ENCODE data around the gene CRISPLD2. TPM values are rescaled to one million over a fixed set of nuclear protein-coding genes. Genes with fewer than 3 reads are reported as not detected.

Gene CRISPLD2
- total RNA-seq, 2 donors from 2014 or later: 1.9 to 4.2 TPM

DNA sequence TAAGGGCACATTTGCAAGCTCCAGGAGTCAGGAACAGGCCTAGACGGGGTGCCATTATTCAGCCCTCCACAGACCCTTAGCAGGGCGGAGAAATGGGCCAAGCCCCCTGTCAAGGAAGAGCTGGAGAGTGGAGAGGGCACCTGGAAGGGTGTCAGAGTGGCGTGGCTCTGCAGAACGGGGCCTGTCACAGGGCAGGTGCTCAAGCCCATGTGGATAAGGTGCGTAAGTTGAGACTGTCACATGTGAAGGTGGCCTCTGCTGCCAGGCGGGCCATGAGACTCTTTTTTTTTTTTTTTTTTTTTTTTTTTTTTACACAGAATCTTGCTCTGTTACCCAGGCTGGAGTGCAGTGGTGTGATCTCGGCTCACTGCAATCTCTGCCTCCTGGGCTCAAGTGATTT lies 12.0 kb upstream of the CRISPLD2 start:
- Mint-ChIP-seq H3K27me3 (no peaks in the 10 kb centered on the region), H3K4me3 (no peak overlapping the region), H3K36me3 (ENCODE audit: low read depth) (no peaks in the 10 kb centered on the region), H3K27ac (no peak overlapping the region), H3K4me1 (peaks cover 16% of the 10 kb centered on the region)
- no peaks in the 10 kb centered on the region for H3K9me3 ChIP-seq (ENCODE audit: control insufficient read depth, low read length, poor library complexity, severe bottlenecking)
- no peak for ATAC-seq
- DNase-seq: no peak

DNA sequence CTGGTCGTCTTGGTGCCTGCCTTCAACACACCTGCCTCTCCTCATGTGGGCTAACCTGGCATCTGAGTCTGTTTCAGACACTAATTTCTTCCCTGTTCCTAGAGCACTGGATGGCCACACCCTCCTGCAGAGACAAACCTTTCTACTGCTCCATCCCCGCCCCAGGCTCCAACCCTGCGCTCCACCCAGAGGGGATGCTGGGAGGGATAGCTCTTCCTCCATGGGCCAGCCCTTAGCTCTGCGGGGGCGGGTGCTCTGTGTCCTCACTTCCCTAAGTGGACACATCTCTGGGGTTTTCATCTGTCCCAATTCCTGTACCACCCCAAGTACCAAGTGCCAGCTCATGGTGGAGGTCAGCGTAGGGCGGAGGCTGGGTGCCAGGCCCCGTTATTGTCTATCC lies 11.0 kb upstream of the CRISPLD2 start:
- no peaks in the 10 kb centered on the region for H3K27me3 Mint-ChIP-seq

DNA sequence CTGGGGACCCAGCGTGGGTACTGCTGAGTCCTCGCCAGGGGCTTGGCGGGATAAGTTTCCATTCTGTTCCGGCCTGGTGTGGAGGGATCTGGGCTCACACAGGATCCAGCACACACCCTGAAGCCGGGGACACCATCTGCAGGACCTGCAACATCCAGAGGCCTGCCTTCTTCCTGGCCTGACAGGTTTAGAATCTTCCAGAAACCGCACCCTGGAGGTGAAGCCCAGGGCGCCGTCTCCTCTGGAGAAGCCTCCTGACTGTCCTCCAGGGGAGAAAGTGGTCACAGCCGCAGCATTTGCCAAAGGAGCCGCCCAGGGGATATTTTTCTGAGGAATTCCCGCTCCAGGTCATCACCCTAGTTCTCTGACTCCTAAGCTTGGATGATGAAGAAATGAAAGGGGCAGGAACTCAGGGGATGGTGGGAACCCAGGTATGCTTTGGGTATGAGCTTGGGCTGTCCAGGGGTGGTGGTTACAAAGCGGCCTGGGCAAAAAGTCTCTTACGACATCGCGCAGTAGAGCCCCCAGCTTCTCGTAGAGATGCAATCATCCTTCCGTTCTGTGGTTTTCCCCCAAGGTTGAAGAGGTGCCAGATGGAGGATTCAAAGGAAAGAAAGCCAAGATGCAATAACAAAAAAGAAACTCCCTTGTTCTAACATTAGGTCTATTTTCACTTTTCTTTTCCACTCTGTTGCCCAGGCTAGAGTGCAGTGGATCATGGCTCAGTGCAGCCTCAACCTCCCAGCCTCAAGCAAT lies 9.1 kb upstream of the CRISPLD2 start:
- Mint-ChIP-seq H3K27ac (no peak overlapping the region), H3K4me1 (peaks cover 16% of the 10 kb centered on the region), H3K36me3 (ENCODE audit: low read depth) (no peaks in the 10 kb centered on the region), H3K4me3 (no peak overlapping the region), H3K27me3 (no peaks in the 10 kb centered on the region)
- ATAC-seq: peak; percentile 41
- no peak for DNase-seq
- no peaks in the 10 kb centered on the region for H3K9me3 ChIP-seq (ENCODE audit: control insufficient read depth, low read length, poor library complexity, severe bottlenecking)

More for the DNA sequence above, 11.0 kb upstream of the CRISPLD2 start:
- H3K9me3 ChIP-seq (ENCODE audit: control insufficient read depth, low read length, poor library complexity, severe bottlenecking): no peaks in the 10 kb centered on the region
- Mint-ChIP-seq H3K27ac (no peak overlapping the region), H3K36me3 (ENCODE audit: low read depth) (no peaks in the 10 kb centered on the region), H3K4me1 (peaks cover 19% of the 10 kb centered on the region), H3K4me3 (no peak overlapping the region)
- DNase-seq (no peak), ATAC-seq (no peak)

DNA sequence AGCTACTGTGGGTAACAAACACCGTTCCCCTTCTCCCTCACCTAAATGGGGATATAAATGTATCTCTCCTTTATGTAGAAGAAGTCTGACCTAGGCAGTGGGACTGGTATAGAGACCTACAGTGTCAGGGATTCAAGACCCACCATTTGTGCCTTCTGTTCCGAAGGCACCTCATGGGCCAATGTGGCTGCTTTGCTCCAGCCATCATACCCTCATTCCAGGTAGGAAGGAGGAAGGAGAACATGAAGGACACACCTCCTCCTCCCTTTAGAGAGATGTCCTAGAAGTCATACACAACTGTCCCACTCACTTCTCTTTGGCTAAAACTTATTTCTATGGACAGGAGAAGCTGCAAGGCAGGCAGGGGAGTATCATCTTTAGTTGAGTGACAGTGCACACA lies 8.3 kb upstream of the CRISPLD2 start:
- Mint-ChIP-seq H3K27me3 (no peaks in the 10 kb centered on the region), H3K4me1 (peaks cover 14% of the 10 kb centered on the region)

DNA sequence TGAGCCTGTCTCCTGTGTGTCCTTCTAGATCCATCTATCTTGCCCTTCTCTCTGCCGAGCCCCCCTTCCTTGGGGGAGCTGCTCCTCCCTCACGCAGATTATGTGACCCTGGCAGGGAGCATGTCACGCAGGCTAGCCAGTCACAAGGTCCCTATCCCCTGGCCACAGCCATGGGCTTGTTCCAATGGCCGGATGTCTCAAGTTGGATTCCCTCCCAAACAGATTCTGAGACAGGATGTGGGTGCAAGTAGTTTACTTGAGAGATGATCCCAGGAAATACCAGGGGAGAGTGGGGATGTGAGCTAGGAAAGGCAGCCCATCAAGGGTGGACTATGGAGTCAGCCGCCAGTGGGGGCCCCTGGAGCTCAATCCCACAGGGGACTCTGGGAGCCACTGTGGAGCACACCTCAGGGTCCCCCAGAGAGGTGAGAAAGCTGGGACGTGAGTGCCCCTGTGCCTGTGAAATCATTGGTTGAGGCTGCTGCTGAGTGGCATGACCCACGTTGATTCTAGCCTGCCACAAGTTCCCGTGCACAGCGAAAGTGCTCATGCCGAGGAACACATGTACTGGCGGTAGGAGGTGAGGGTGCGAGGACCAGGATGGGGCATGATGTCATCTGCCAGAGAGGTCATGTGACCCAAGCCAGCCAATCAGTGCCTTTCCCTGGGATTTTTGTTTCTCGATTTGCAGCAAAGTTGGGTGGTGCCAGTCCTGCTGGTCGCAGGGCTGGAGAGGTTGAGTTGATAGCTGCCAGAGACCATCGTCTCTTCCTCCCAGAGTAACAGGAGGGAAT lies 6.4 kb upstream of the CRISPLD2 start:
- H3K9me3 ChIP-seq (ENCODE audit: control insufficient read depth, low read length, poor library complexity, severe bottlenecking): no peaks in the 10 kb centered on the region
- no peaks in the 10 kb centered on the region for H3K27me3 Mint-ChIP-seq
- peaks cover 9% of the 10 kb centered on the region for H3K4me1 Mint-ChIP-seq
- no peak overlapping the region for H3K4me3 Mint-ChIP-seq
- DNase-seq: no peak
- no peak for ATAC-seq
- no peaks in the 10 kb centered on the region for H3K36me3 Mint-ChIP-seq (ENCODE audit: low read depth)
- no peak overlapping the region for H3K27ac Mint-ChIP-seq

More for the DNA sequence above, 8.3 kb upstream of the CRISPLD2 start:
- ATAC-seq: no peak
- no peaks in the 10 kb centered on the region for H3K9me3 ChIP-seq (ENCODE audit: control insufficient read depth, low read length, poor library complexity, severe bottlenecking)
- no peak overlapping the region for H3K4me3 Mint-ChIP-seq
- no peak for DNase-seq
- H3K27ac Mint-ChIP-seq: no peak overlapping the region
- no peaks in the 10 kb centered on the region for H3K36me3 Mint-ChIP-seq (ENCODE audit: low read depth)

DNA sequence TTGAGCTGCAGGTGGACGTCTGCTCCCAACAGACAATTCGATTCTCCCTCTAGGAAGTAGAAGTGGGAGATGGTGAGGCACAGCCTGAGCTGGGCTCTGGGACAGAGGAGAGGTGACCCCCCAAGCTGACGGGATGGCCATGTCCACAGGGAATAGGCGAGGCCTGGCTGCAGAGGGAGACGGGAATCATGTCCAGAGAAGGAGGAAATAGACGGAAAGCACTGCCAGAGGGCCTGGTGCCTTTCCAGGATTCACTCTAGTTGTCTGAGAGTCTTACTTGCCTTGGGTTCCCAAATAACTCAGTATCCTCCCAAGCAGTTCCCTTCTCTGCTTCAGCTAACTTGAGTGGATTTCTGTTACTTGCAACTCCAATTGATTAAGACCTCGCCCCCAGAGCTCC lies 4.3 kb upstream of the CRISPLD2 start:
- Mint-ChIP-seq H3K4me1 (peaks cover 16% of the 10 kb centered on the region), H3K36me3 (ENCODE audit: low read depth) (no peaks in the 10 kb centered on the region), H3K4me3 (no peak overlapping the region), H3K27ac (no peak overlapping the region), H3K27me3 (peaks cover 6% of the 10 kb centered on the region)
- ATAC-seq: no peak
- no peak for DNase-seq
- H3K9me3 ChIP-seq (ENCODE audit: control insufficient read depth, low read length, poor library complexity, severe bottlenecking): no peaks in the 10 kb centered on the region

DNA sequence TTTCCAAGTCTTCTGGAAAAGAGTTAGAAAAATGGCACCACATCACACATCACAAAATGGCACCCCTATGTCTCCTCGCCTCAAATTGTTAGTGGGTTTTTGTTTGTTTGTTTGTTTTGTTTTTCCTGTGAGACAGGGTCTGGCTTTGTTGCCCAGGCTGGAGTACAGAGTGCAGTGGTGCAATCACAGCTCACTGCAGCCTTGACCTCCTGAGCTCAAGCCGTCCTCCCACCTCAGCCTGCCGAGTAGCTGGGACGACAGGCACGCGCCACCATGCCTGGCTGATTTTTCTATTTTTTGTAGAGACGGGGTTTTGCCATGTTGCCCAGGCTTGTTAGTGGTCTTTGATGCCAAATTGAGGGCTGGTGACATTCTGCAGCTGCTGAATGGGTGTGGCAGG lies 3.8 kb upstream of the CRISPLD2 start:
- Mint-ChIP-seq H3K27me3 (peaks cover 8% of the 10 kb centered on the region), H3K27ac (no peak overlapping the region)

DNA sequence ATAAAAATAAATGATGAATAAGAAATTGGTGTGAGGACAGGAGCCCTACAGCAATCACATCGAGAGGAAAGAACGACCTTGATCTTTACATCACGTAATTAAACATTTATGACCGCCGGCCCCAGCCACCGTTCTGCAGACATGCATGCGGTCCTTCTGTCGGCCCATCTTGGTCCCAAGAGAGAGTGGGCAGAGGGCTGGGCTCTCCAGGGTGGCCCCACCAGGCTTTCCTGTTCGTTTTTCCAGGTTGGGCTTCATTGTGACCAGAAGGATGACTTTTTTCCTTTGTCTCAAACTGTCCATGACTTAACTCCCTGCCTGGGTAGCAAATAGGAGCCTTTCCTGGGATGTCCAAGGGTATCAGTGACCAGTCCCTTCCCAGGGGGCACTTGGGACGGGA lies 3.3 kb upstream of the CRISPLD2 start:
- Mint-ChIP-seq H3K4me1 (peaks cover 15% of the 10 kb centered on the region), H3K27me3 (peaks cover 8% of the 10 kb centered on the region), H3K27ac (no peak overlapping the region), H3K36me3 (ENCODE audit: low read depth) (no peaks in the 10 kb centered on the region), H3K4me3 (no peak overlapping the region)
- ATAC-seq (no peak), DNase-seq (no peak)
- no peaks in the 10 kb centered on the region for H3K9me3 ChIP-seq (ENCODE audit: control insufficient read depth, low read length, poor library complexity, severe bottlenecking)

More for the DNA sequence above, 3.8 kb upstream of the CRISPLD2 start:
- H3K9me3 ChIP-seq (ENCODE audit: control insufficient read depth, low read length, poor library complexity, severe bottlenecking): no peaks in the 10 kb centered on the region
- Mint-ChIP-seq H3K4me1 (peaks cover 14% of the 10 kb centered on the region), H3K36me3 (ENCODE audit: low read depth) (no peaks in the 10 kb centered on the region), H3K4me3 (no peak overlapping the region)
- no peak for ATAC-seq
- no peak for DNase-seq

DNA sequence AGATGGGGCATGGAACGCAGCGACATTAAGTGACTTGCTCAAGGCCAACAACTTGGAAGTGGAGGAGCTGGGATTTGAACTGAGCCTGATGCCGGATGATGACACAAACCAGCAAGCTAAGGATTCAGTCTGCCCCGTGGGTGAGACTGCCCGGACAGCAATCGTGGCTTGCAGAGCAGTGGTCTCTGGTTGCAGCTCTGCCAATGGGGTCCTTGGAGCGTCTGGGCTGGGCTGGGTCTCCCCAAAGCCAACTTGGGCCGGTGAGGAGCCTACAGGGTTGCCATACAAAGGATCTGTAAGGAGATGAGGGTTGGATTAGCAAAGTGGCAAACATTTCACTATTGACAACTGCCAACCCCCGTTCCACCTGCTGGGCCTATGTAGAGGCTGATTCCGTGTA lies 2.6 kb upstream of the CRISPLD2 start:
- Mint-ChIP-seq H3K27ac (no peak overlapping the region), H3K27me3 (peaks cover 12% of the 10 kb centered on the region), H3K4me3 (no peak overlapping the region), H3K4me1 (peaks cover 16% of the 10 kb centered on the region), H3K36me3 (ENCODE audit: low read depth) (no peaks in the 10 kb centered on the region)
- ATAC-seq (no peak), DNase-seq (no peak)
- no peaks in the 10 kb centered on the region for H3K9me3 ChIP-seq (ENCODE audit: control insufficient read depth, low read length, poor library complexity, severe bottlenecking)

DNA sequence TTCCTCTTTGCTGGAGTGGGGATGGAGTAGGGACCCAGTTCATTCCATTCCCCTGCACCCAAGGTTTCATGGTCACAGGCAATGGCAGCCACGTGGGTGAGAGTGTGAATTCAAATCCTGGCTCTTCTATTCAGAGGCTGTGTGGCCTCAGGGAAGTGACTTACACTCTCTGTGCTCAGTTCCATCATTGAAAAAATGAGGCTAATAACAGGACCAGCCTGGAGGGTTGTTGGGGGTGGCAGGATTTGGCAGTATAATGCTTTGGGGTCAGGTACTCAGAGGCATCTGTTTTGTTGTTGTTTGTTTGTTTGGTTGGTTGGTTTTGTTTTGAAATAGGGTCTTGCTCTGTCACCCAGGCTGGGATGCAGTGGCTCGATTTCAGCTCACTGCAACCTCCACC lies 2.2 kb upstream of the CRISPLD2 start:
- peaks cover 14% of the 10 kb centered on the region for H3K27me3 Mint-ChIP-seq
- H3K4me1 Mint-ChIP-seq: peaks cover 20% of the 10 kb centered on the region
- ATAC-seq: no peak

DNA sequence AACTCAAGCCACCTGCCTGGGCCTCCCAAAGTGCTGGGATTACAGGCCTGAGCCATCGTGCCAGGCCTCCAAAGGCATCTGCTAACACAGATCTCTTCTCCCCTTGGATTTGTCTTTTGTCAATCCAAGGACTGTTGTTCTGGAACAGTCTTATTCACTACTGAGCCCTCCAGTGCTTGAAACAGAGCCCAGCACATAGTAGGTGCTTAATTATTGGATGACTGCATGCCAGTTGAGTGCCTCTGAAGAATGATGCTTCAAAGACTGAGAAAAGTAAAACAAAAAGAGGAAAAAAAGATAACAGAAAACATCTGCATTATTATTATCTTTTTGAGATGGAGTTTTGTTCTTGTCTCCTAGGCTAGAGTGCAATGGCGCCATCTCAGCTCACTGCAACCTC lies 1.7 kb upstream of the CRISPLD2 start:
- Mint-ChIP-seq H3K36me3 (ENCODE audit: low read depth) (no peaks in the 10 kb centered on the region), H3K4me3 (no peak overlapping the region), H3K27ac (no peak overlapping the region), H3K4me1 (peaks cover 20% of the 10 kb centered on the region), H3K27me3 (peaks cover 17% of the 10 kb centered on the region)
- no peak for ATAC-seq
- no peaks in the 10 kb centered on the region for H3K9me3 ChIP-seq (ENCODE audit: control insufficient read depth, low read length, poor library complexity, severe bottlenecking)
- no peak for DNase-seq

More for the DNA sequence above, 2.2 kb upstream of the CRISPLD2 start:
- Mint-ChIP-seq H3K4me3 (no peak overlapping the region), H3K27ac (no peak overlapping the region), H3K36me3 (ENCODE audit: low read depth) (no peaks in the 10 kb centered on the region)
- H3K9me3 ChIP-seq (ENCODE audit: control insufficient read depth, low read length, poor library complexity, severe bottlenecking): no peaks in the 10 kb centered on the region
- DNase-seq: no peak

DNA sequence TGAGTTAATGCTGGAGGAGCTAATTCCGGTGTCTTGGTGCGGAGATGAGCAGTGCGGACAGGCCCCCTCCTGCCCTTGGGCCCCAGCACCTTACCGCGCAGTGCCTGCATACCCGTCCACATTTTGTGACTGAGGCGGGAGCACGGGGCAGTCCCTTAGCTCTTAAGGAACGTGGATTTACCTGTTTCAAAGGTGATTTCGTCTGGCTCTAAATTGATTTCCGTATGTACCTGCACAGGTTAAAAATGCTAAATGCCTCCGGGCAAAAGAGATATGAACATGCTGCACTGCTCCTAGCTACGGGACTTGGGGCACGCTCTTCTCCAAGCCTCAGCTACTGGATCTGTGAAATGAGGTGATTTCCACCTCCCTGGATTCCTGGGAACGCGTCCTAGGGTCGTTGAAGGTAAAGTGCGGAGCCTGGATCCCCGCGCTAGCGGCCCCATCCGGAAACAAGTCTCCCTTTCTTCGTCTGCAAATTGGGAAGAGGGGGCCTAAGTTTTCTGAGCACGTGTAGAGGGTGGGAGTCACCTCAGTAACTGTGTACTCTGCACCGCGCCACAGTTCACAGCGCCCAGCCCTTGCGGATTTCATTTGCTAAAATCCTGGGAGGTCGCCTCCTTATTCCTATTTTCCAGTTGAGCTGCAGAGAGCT lies 669 bp upstream of the CRISPLD2 start:
- H3K4me1 Mint-ChIP-seq: peaks cover 20% of the 10 kb centered on the region
- H3K27ac Mint-ChIP-seq: no peak overlapping the region
- peaks cover 17% of the 10 kb centered on the region for H3K27me3 Mint-ChIP-seq
- ATAC-seq (peak; percentile 2), DNase-seq (no peak)
- no peaks in the 10 kb centered on the region for H3K36me3 Mint-ChIP-seq (ENCODE audit: low read depth)
- no peaks in the 10 kb centered on the region for H3K9me3 ChIP-seq (ENCODE audit: control insufficient read depth, low read length, poor library complexity, severe bottlenecking)
- peak overlapping the region; percentile 41 for H3K4me3 Mint-ChIP-seq

DNA sequence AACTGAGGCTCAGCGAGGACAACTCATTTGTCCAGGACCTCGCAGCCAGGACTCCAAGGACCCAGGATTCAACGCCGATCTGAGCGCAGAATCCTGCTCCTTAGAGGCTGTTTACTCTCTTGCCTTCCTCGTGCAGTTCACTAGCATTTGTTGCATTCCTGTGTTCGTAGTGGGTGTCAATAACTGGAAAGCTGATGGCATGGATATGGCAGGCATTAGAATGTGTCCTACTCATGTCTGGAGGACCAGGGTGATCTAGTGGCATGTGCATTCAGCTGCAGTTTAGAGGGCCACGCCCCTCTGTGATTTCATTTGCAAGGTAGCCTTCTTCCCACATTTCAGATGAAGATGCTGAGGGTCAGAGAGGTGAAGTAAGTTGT lies 510 bp downstream of the CRISPLD2 start:
- ATAC-seq: no peak
- Mint-ChIP-seq H3K27me3 (peaks cover 23% of the 10 kb centered on the region), H3K4me3 (peak overlapping the region; percentile 88), H3K36me3 (ENCODE audit: low read depth) (no peaks in the 10 kb centered on the region), H3K27ac (peak overlapping the region; percentile 37), H3K4me1 (peaks cover 20% of the 10 kb centered on the region)
- no peaks in the 10 kb centered on the region for H3K9me3 ChIP-seq (ENCODE audit: control insufficient read depth, low read length, poor library complexity, severe bottlenecking)
- no peak for DNase-seq

Measured in T-helper 17 cell (primary cell).